HepG2 (cell line): ENCODE results near the gene CDCP1.

Experiments used
- CTCF ChIP-seq: sonication (generic); formaldehyde crosslinking; IDR thresholded peaks from 2 replicates; pipeline ENCODE4 v1.5.0; 2020; ENCODE audit warnings: mild to moderate bottlenecking, missing genetic modification reagents, moderate library complexity
- RXRA ChIP-seq: sonication (generic); formaldehyde crosslinking; IDR thresholded peaks from 2 replicates; pipeline ENCODE4 v1.5.1; 2020; ENCODE audit warnings: missing genetic modification reagents
- ZSCAN12 ChIP-seq: sonication (generic); formaldehyde crosslinking; IDR thresholded peaks from 2 replicates; pipeline ENCODE4 v1.9.0; 2021; ENCODE audit warnings: mild to moderate bottlenecking, missing genetic modification reagents

- TF ChIP-seq RXRA (CRISPR knock-in tag): no peak
- no peak for TF ChIP-seq ZSCAN12
- TF ChIP-seq CTCF (CRISPR knock-in tag): no peak
These were observed 89.4 kb downstream of the CDCP1 start for GRCh38 chr3:45056608-45057301.
